Stomach smooth muscle (tissue), 2 donors: Measurements from ENCODE around the gene LHX4.

Experiments used
- H3K27ac ChIP-seq: one replicate; pipeline ENCODE4 v1.7.0; 2013; ENCODE audit warnings: mild to moderate bottlenecking, low read length, inconsistent platforms
- H3K27me3 ChIP-seq, 2 donors: one replicate each; pipeline ENCODE4 v1.7.0; 2013; ENCODE audit warnings: low read length in 2 of 2; ENCODE audit not compliant: insufficient read depth in 2 of 2, control insufficient read depth in 1 of 2
- H3K36me3 ChIP-seq, 2 donors: one replicate each; pipeline ENCODE4 v1.7.0; 2013; ENCODE audit warnings: low read length in 2 of 2; ENCODE audit not compliant: control insufficient read depth in 2 of 2, insufficient read depth in 2 of 2
- H3K4me1 ChIP-seq: one replicate; pipeline ENCODE4 v1.7.0; 2013; ENCODE audit warnings: low read length; ENCODE audit not compliant: control insufficient read depth, insufficient read depth
- H3K4me3 ChIP-seq, 2 donors: one replicate each; pipeline ENCODE4 v1.7.0; 2013; ENCODE audit warnings: low read length in 2 of 2
- H3K9ac ChIP-seq, 2 donors: one replicate each; pipeline ENCODE4 v1.7.0; 2013; ENCODE audit warnings: low read length in 2 of 2, mild to moderate bottlenecking in 1 of 2
- H3K9me3 ChIP-seq, 2 donors: one replicate each; pipeline ENCODE4 v1.7.0; 2013; ENCODE audit warnings: low read length in 2 of 2; ENCODE audit not compliant: control insufficient read depth in 2 of 2
- donor health status: healthy.
- donor health status: Pancreatic carcinoma.

LHX4 gene

GRCh38 chr1:180291004-180291403 lies 60.9 kb downstream of the LHX4 start:
- H3K27me3 ChIP-seq = no peaks in the 10 kb centered on the region
- H3K9me3 ChIP-seq = no peaks in the 10 kb centered on the region
- no peaks in the 10 kb centered on the region for H3K4me1 ChIP-seq
- no peak overlapping the region for H3K27ac ChIP-seq
- no peak overlapping the region for H3K4me3 ChIP-seq
- H3K9ac ChIP-seq = no peak overlapping the region
- no peaks in the 10 kb centered on the region for H3K36me3 ChIP-seq

DNA sequence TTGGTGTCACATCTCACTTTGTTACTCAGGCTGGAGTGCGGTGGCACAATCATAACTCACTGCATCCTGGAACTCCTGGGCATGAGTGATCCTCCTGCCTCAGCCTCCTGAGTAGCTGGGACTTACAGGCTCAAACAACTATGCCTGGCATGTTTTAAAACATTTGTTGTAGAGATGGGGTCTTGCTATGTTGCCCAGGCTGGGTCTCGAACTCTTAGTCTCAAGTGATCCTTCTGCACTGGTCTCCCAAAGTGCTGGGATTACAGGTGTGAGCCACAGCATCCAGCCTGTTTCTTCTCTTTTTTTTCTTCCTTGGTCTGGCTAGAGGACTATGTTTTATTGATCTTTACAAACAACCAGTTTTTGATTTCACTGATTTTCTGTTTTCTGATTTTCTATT lies 64.6 kb downstream of the LHX4 start:
- H3K27ac ChIP-seq = no peak overlapping the region
- no peaks in the 10 kb centered on the region for H3K4me1 ChIP-seq

GRCh38 chr1:180295999-180296398 lies 65.9 kb downstream of the LHX4 start:
- H3K4me1 ChIP-seq = no peaks in the 10 kb centered on the region
- no peak overlapping the region for H3K4me3 ChIP-seq
- no peak overlapping the region for H3K27ac ChIP-seq
- no peak overlapping the region for H3K9ac ChIP-seq
- H3K27me3 ChIP-seq = no peaks in the 10 kb centered on the region
- no peaks in the 10 kb centered on the region for H3K9me3 ChIP-seq
- H3K36me3 ChIP-seq = no peaks in the 10 kb centered on the region

More for the DNA sequence above, 64.6 kb downstream of the LHX4 start:
- Histone ChIP-seq H3K9ac (no peak overlapping the region), H3K36me3 (no peaks in the 10 kb centered on the region), H3K4me3 (no peak overlapping the region), H3K27me3 (no peaks in the 10 kb centered on the region), H3K9me3 (no peaks in the 10 kb centered on the region)

GRCh38 chr1:180299479-180300221 lies 69.6 kb downstream of the LHX4 start:
- no peaks in the 10 kb centered on the region for H3K27me3 ChIP-seq
- H3K9me3 ChIP-seq = no peaks in the 10 kb centered on the region
- H3K27ac ChIP-seq = no peak overlapping the region
- no peak overlapping the region for H3K4me3 ChIP-seq
- H3K36me3 ChIP-seq = no peaks in the 10 kb centered on the region
- no peak overlapping the region for H3K9ac ChIP-seq
- H3K4me1 ChIP-seq = no peaks in the 10 kb centered on the region

DNA sequence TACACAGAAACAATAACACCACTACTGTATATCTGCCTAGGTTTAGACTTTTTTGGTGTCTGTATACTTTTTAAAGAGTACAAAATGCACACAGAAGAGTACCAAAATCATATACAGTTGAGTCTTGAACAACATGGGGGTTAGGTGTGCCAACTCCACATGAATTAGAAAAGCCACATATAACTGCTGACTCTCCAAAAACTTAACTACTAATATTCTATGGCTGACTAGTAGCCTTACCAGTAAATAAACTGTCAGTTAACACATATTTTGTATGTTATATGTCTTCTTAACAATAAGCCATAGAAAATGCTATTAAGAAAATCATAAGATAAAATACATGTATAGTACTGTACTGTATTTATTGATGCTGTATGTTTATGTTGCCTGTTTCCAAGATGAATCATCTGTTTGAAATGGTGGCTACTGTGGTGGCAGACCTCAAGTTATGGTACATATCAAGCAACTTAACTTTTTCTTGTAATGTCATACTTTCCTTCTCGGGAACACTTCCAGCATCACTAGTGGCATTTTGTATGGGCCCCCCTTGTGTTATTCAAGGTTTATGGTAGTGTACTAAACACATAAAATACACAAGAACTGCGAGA lies 71.2 kb downstream of the LHX4 start:
- H3K36me3 ChIP-seq = no peaks in the 10 kb centered on the region
- H3K27ac ChIP-seq = no peak overlapping the region
- no peaks in the 10 kb centered on the region for H3K27me3 ChIP-seq
- H3K4me3 ChIP-seq = no peak overlapping the region
- H3K4me1 ChIP-seq = no peaks in the 10 kb centered on the region
- H3K9me3 ChIP-seq = no peaks in the 10 kb centered on the region
- no peak overlapping the region for H3K9ac ChIP-seq

DNA sequence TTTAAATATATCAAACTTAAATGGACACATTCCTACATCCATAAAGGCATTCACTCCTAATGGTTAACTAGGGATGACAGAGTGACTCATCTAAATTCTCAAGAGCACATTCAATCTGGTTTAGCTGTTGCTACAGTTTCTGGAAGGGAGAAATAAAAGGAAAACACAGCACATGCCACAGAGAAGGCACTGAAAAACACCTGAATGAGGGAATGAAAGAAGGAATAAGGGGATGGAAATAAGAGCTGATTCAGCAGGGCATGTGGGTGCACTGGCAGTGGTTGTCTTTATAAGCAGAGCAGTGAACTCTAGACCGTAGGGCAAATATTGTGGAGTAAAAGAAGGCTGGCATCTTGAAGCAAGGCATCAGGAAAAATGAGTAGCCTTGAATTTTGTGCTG lies 79.3 kb downstream of the LHX4 start:
- Histone ChIP-seq H3K9ac (no peak overlapping the region), H3K9me3 (no peaks in the 10 kb centered on the region), H3K36me3 (peaks cover 0 to 3% of the 10 kb centered on the region in 2 donors), H3K4me1 (no peaks in the 10 kb centered on the region), H3K27me3 (no peaks in the 10 kb centered on the region), H3K4me3 (no peak overlapping the region), H3K27ac (no peak overlapping the region)

- Histone ChIP-seq H3K9ac (no peak overlapping the region), H3K27me3 (no peaks in the 10 kb centered on the region), H3K36me3 (peaks cover 0 to 3% of the 10 kb centered on the region in 2 donors), H3K27ac (no peak overlapping the region), H3K4me1 (no peaks in the 10 kb centered on the region), H3K4me3 (no peak overlapping the region), H3K9me3 (no peaks in the 10 kb centered on the region)
Observed at GRCh38 chr1:180310095-180310494, 80.0 kb downstream of the LHX4 start.

DNA sequence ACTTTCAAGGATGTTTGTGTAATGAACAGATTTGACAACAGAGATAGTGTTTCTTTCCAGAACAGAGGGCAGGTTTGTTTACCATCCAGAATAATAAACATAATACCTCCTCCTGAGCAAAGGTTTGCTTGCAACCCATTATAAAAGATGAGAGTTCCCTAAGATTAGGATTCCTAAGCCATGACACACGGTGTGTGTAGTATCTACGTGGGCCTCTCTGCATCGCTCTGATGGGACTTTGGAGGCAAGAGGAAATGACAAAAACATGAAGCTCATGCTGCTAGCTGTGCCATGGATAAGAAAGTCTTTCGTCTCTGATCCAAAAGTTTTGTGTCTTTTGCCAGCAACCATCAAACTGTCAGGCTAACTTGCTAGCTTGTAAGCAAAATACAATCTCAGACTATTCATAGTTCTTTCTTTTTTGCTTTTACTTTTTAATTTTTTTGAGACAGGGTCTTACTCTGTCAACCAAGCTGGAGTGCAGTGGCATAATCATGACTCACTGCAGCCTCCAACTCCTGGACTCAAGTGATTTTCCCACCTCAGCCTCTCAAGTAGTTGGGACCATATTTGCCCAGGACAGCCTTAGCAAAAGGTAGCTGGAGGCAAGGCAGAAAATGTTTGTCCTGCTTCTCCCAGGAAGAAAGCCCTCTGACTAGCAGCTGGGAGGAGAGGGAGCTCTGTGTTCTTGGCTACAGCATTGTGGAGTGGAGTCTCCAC lies 81.1 kb downstream of the LHX4 start:
- H3K4me3 ChIP-seq = no peak overlapping the region
- H3K4me1 ChIP-seq = no peaks in the 10 kb centered on the region
- no peaks in the 10 kb centered on the region for H3K27me3 ChIP-seq
- H3K9ac ChIP-seq = no peak overlapping the region
- peaks cover 0 to 3% of the 10 kb centered on the region in 2 donors for H3K36me3 ChIP-seq
- H3K27ac ChIP-seq = no peak overlapping the region
- H3K9me3 ChIP-seq = no peaks in the 10 kb centered on the region

- no peak overlapping the region for H3K4me3 ChIP-seq
- no peaks in the 10 kb centered on the region for H3K27me3 ChIP-seq
- no peak overlapping the region for H3K27ac ChIP-seq
- no peaks in the 10 kb centered on the region for H3K4me1 ChIP-seq
- H3K36me3 ChIP-seq = peaks cover 0 to 3% of the 10 kb centered on the region in 2 donors
- H3K9me3 ChIP-seq = no peaks in the 10 kb centered on the region
- no peak overlapping the region for H3K9ac ChIP-seq
Observed at GRCh38 chr1:180312926-180313325, 82.9 kb downstream of the LHX4 start.

- no peaks in the 10 kb centered on the region for H3K4me1 ChIP-seq
- H3K9ac ChIP-seq = no peak overlapping the region
- H3K9me3 ChIP-seq = no peaks in the 10 kb centered on the region
- no peak overlapping the region for H3K4me3 ChIP-seq
- no peaks in the 10 kb centered on the region for H3K36me3 ChIP-seq
- no peak overlapping the region for H3K27ac ChIP-seq
- no peaks in the 10 kb centered on the region for H3K27me3 ChIP-seq
Observed at GRCh38 chr1:180327089-180327488, 97.0 kb downstream of the LHX4 start.
